Mesenteric fat pad (tissue), 1 donor: Measurements from ENCODE around the gene RDH5. TPM values are rescaled to one million over a fixed set of nuclear protein-coding genes. Genes with fewer than 3 reads are reported as not detected.
A peak's percentile ranks its signal among the peaks of the same experiment; 100 is the strongest.

Experiments used
- DNase-seq: peaks from one replicate; pipeline ENCODE4 v3.0.0-alpha.2; 2020; ENCODE audit warnings: low spot score
- long read RNA-seq: library from polyadenylated mRNA; unstranded; transcript quantifications from one replicate; pipeline ENCODE4 v2.0.0, GENCODE V29; 2020
- total RNA-seq: library from RNA; stranded (reverse); fragmentation: NEBNext Ultra II Directional; extraction: Animal tissue kit (Norgen Biotek cat#: 25700); gene quantifications from one replicate; pipeline ENCODE4 v1.2.1, GENCODE V29; 2021
- donor health status: DM: yes; HTN: yes; CAD: no.

Gene RDH5
- 123 TPM for total RNA-seq
- long read RNA-seq, transcript RDH5-201 (5 exons, 1,269 nt): major isoform, 46 of 104 reads
- long read RNA-seq, transcript RDH5-204 (5 exons, 1,259 nt): minor isoform, 17 of 104 reads
- long read RNA-seq, transcript RDH5-202 (5 exons, 1,054 nt): minor isoform, 15 of 104 reads
- long read RNA-seq, partial matches to known transcripts: 8 of 104 reads
- long read RNA-seq, other reads (novel, unspliced or antisense): 13 of 104 reads

DNA sequence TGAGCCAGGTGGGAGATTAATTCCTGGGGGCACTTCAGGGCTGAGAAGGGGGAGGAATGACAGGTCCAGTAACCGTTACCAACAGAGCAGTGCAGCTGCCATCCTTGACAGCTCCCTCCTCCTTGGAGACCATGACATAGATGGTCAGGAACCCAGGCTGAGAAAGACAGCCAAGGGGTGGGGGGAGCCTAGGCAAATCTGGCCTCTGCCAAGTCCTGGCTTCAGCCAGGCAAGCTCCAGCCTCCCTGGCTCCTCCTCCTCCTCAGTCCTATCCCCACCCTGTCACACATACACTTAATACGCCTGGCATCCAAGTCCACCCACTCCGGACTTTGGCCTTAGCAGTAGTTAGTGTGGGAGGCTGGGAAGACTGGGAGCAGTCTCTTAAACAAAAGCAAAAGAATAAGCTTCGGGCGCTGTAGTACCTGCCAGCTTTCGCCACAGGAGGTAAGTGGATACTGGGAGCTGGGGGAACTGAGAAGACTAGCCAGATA lies at the start of gene RDH5:
Gene RDH5 (plus strand): TSS at position 323 of the 494 bp plus-strand sequence. CDS start 792 bp downstream, outside the sequence.
- DNase-seq: no peak

- DNase-seq: no peak
These were observed 48.4 kb upstream of the RDH5 start for GRCh38 chr12:55671746-55672145.

- DNase-seq: no peak
These were observed 46.6 kb upstream of the RDH5 start for GRCh38 chr12:55673638-55674037.

DNA sequence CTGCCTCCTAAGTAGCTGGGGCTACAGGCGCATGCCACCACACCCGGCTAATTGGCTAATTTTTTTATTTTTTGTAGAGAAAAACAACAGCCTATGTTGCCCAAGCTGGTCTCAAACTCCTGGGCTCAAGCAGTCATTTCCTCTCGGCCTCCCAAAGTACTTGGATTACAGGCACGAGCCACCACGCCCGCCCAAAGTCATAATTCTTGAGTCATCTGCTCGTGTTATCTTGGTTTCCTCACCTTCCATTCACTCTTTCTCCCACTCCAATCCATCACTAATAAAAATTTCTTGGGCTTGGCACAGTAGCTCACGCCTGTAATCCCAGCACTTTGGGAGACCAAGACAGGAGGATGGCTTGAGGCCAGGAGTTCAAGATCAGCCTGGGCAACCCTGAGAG lies 44.5 kb upstream of the RDH5 start:
- DNase-seq: no peak

GRCh38 chr12:55676707-55677106 lies 43.5 kb upstream of the RDH5 start:
- DNase-seq: no peak

GRCh38 chr12:55679691-55680090 lies 40.5 kb upstream of the RDH5 start:
- DNase-seq: peak; percentile 49

DNA sequence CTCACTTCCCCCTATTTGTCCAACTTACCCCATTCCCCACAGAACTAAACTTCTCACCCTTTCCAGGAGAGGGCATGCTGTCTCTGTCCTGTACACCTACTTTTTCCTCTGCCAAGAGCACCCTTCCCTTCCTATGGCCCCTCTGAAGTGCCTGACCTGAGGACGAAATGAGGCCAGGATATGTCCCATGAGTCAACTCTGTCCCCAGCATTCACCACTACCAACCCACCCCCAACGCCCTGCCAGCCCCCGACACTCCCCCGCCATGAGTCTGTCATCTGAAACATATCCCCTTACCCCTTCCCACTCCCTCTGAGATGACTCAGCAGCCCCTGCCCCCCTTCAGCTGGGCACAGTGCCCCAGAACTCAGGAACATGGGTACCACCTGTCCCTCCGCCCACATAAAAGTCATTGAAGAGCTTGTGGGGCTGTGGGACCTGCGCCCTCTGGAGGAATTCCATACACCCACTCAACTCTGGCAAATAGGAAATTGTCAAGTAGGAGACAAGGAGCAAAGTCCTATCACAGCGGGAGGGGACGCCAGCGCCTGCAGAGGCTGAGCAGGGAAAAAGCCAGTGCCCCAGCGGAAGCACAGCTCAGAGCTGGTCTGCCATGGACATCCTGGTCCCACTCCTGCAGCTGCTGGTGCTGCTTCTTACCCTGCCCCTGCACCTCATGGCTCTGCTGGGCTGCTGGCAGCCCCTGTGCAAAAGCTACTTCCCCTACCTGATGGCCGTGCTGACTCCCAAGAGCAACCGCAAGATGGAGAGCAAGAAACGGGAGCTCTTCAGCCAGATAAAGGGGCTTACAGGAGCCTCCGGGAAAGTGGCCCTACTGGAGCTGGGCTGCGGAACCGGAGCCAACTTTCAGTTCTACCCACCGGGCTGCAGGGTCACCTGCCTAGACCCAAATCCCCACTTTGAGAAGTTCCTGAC lies 38.8 kb upstream of the RDH5 start:
- DNase-seq: peak; percentile 89

GRCh38 chr12:55682087-55682796 lies 38.0 kb upstream of the RDH5 start:
- DNase-seq: peak; percentile 60

GRCh38 chr12:55683676-55684075 lies 36.5 kb upstream of the RDH5 start:
- peak; percentile 22 for DNase-seq

DNA sequence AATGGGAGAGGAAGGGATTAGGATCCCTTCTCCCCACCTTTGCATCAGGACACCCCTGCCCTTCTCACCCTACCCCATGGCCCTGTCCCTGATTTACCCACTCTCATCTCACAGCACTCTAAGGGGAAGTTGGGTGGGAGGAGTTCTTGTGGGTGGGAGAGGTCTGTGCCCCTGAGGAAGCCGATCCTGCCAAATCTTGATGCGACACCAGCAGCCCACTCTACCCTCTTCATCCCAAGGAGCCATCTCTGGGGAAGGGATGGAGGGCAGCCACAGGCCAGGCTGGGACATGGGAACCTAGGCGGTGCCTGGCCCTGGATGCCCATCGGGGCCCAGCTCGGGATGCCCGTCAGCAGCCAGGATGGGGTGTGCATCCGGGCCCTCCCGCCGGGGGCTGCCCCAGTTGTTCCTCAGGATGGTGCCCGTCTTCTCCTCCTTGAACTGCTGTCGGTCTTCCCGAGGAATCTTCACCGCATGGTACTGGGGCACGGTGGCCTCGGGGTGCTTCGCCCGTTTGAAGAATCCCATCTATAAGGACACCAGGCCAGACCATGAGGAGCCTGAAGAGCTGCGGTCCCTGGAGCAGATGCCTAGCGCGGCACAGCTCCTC lies 35.3 kb upstream of the RDH5 start:
- peak; percentile 81 for DNase-seq

DNA sequence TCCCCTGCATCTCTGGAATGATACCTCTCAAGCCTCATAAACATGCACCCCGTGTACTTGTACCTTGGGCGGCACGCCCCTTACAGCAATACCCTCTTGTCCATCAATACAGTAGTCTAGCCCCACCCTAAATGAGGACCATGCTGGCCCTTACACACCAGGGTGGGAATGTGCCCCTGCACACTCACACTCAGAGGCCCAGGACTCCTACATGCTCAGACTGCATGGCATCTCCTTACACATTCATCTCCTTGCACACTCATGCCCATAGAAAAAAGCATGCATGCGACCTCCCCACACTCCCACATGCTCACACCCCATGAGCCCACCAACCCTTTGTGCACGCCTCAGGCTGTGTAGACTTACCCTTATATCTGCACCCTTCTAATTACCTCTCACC lies 34.5 kb upstream of the RDH5 start:
- DNase-seq: no peak

DNA sequence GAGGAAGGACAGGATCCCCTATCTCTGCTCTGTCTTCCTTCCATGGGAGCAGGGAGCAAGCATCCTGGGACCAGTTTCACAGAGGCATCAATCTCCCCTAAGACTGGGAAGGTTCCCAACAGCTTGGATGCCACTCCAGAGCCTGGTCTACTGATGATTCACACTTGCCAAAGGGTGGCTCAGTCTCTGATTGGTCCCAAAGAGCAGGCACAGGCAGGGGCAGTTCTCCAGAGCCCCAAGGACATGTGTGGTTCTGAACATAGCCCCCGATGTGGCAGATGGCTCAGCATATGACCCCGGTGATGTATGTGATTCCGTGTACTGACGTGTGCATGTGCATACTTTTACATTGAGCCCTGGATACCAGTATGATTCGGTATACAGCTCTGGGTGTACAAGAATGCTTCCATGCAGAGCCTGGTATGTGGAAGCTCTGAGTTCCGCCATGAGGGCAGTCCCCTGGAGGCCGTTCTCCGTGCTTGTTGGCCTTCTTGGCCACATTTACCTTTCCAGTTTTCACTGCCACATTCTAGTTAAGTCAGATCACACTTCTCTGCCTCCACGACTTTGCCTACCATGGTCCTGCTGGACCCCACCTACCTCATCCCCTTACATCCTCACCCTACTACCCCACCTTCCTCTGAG lies 33.7 kb upstream of the RDH5 start:
- no peak for DNase-seq

DNA sequence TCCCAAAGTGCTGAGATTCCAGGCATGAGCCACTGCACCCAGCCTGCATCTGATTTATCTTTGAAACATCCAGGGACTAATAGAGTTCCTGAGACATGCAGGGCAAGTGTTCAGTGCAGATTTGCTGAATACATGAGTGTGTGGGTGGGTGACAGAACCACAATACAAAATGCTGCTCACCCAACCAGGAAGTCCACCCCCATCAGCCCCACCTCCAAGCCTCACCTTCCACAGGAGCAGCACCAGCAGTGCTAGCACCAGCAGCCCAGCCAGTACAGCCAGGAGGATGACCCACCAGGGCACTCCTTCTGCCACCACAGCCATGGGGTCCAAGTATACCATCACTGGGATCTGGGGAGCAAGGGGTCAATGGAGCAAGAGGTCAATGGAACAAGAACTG lies 32.4 kb upstream of the RDH5 start:
- DNase-seq: no peak

GRCh38 chr12:55688716-55689655 lies 31.2 kb upstream of the RDH5 start:
- peak; percentile 60 for DNase-seq

DNA sequence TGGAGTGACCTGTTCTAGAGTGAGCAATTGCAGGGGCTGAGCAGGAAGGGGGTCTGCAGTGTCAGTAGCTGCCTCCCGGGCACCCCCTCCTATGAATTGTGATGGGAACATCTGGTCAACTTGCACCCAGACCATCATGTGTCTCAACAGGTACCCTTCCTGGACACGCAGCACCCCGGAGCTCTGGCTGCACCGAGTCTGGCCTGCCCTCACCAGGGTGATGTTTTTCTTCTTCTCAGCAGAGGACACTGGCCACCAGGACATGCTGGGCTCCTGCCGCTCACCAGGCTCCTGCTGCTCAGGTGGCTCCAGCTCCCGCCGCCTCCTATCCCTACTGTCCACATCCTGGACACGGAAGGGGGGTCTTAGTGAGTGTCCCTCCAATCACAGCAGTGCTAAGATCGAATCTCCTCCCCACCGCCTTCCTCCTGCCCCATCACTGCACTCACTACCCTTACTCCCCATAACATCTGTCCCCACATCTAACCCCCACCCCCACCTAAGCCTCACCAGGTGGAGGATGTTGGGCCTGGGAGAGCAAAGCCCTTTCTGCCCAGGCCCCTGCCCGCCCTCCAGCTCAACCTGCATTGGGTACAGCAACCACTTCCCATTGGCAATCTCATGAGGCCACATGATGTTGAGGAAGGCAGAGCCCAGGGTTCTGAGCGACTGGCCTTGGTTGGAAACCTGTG lies 27.4 kb upstream of the RDH5 start:
- peak; percentile 64 for DNase-seq

- no peak for DNase-seq
These were observed 26.6 kb upstream of the RDH5 start for GRCh38 chr12:55693323-55694187.

GRCh38 chr12:55694188-55694515 lies 26.0 kb upstream of the RDH5 start:
- DNase-seq: peak; percentile 68

GRCh38 chr12:55694651-55695050 lies 25.5 kb upstream of the RDH5 start:
- peak; percentile 64 for DNase-seq
